ENCODE results near the gene RADIL.
A peak's percentile ranks its signal among the peaks of the same experiment; 100 is the strongest.
"Not testable (repeated sequence)": the region's sequence is repeated elsewhere in the genome, so short reads cannot be mapped to it uniquely, and the experiment has no call there.

RADIL gene

GRCh38 chr7:4805110-4805983 lies 78.2 kb downstream of the RADIL start:
- peak; percentile 73 for DNase-seq

GRCh38 chr7:4803397-4804241 lies 79.9 kb downstream of the RADIL start:
- DNase-seq, result no peak

GRCh38 chr7:4802577-4802976 lies 80.9 kb downstream of the RADIL start:
- not testable (repeated sequence) for DNase-seq

GRCh38 chr7:4801839-4802231 lies 81.7 kb downstream of the RADIL start:
- no peak for DNase-seq

- DNase-seq, result no peak
Measured at GRCh38 chr7:4800926-4801838, 82.3 kb downstream of the RADIL start.

GRCh38 chr7:4800487-4800886 lies 83.0 kb downstream of the RADIL start:
- DNase-seq, result peak; percentile 57

- DNase-seq, result peak; percentile 66
Measured at GRCh38 chr7:4799508-4800268, 83.8 kb downstream of the RADIL start.

- no peak for DNase-seq
Measured at GRCh38 chr7:4798706-4799235, 84.7 kb downstream of the RADIL start.

GRCh38 chr7:4797858-4798705 lies 85.4 kb downstream of the RADIL start:
- peak; percentile 66 for DNase-seq

GRCh38 chr7:4796453-4796852 lies 87.1 kb downstream of the RADIL start:
- no peak for DNase-seq

GRCh38 chr7:4794591-4795350 lies 88.7 kb downstream of the RADIL start:
- DNase-seq, result no peak

GRCh38 chr7:4794171-4794570 lies 89.3 kb downstream of the RADIL start:
- DNase-seq, result not testable (repeated sequence)

GRCh38 chr7:4793385-4793993 lies 90.0 kb downstream of the RADIL start:
- not testable (repeated sequence) for DNase-seq

GRCh38 chr7:4792537-4793126 lies 90.9 kb downstream of the RADIL start:
- DNase-seq, result no peak

GRCh38 chr7:4791738-4792536 lies 91.6 kb downstream of the RADIL start:
- DNase-seq, result no peak

GRCh38 chr7:4791101-4791737 lies 92.3 kb downstream of the RADIL start:
- DNase-seq, result no peak

GRCh38 chr7:4790516-4790991 lies 93.0 kb downstream of the RADIL start:
- DNase-seq, result no peak

GRCh38 chr7:4790078-4790465 lies 93.4 kb downstream of the RADIL start:
- no peak for DNase-seq
